Measurements from ENCODE around the gene ELAVL4.

GRCh38 chr1:50175719-50176639 lies 67.3 kb downstream of the ELAVL4 start:
- TF ChIP-seq CTCF (conservative IDR thresholded peaks at IDR 0.05 in 1 of 2, IDR thresholded peaks at IDR 0.05 in 1 of 2; ENCODE audit: extremely low read depth in 1 of 2, insufficient read depth in 1 of 2, low read depth in 1 of 2, low read length in 2 of 2) (no peak), EZH2 (IDR thresholded peaks at IDR 0.05; ENCODE audit: borderline replicate concordance, low read length) (no peak)

Measured in mammary epithelial cell (primary cell).